Thoracic aorta (tissue), 2 donors: ENCODE data around the gene SPATS2L. TPM values are rescaled to one million over a fixed set of nuclear protein-coding genes. Genes with fewer than 3 reads are reported as not detected.

Source experiments
- ATAC-seq: fragments of 150-250 bp; one replicate; pipeline ENCODE4 v1.8.0; 2017; ENCODE audit warnings: low read depth; ENCODE audit not compliant: insufficient number of reproducible peaks, low FRiP score
- DNase-seq: peaks from one replicate; pipeline ENCODE4 v3.0.0-alpha.2; 2020; ENCODE audit warnings: low spot score
- H3K27ac ChIP-seq, 2 donors: fragments of 200-600 bp; sonication (generic); 1 replicate in 1 of 2; 2 replicates in 1 of 2; pipeline ENCODE4 v1.5.1; 2016; ENCODE audit warnings: mild to moderate bottlenecking in 2 of 2, moderate library complexity in 2 of 2
- H3K27me3 ChIP-seq: fragments of 200-600 bp; sonication (generic); replicated peaks from 2 replicates; pipeline ENCODE4 v1.6.0; 2016; ENCODE audit warnings: mild to moderate bottlenecking; ENCODE audit not compliant: insufficient read depth
- H3K36me3 ChIP-seq: fragments of 200-600 bp; sonication (generic); one replicate; pipeline ENCODE4 v1.5.1; 2016
- H3K4me1 ChIP-seq, 2 donors: fragments of 200-600 bp; sonication (generic); 1 replicate in 1 of 2; 2 replicates in 1 of 2; pipeline versions ENCODE4 v1.5.1 to v1.6.0; 2016; ENCODE audit warnings: low read depth in 2 of 2, mild to moderate bottlenecking in 1 of 2; ENCODE audit not compliant: control insufficient read depth in 1 of 2
- H3K4me3 ChIP-seq: fragments of 200-600 bp; sonication (generic); 2 replicates; pipeline ENCODE4 v1.5.1; 2016; ENCODE audit warnings: mild to moderate bottlenecking
- H3K9me3 ChIP-seq: fragments of 200-600 bp; sonication (generic); 2 replicates; pipeline ENCODE4 v1.5.1; 2016
- CTCF ChIP-seq: fragments of 200-600 bp; sonication (generic); IDR thresholded peaks from one replicate; pipeline ENCODE4 v1.5.1; 2019; ENCODE audit warnings: antibody characterized with exemption
- total RNA-seq, 2 donors: library from RNA; depleted of rRNA; stranded (reverse); fragments of >200 nt; gene quantifications; one replicate each; pipeline versions ENCODE4 v1.1.0 to v1.2.3, GENCODE V29; 2016

The SPATS2L gene
- total RNA-seq, 2 donors from 2014 or later: 47.7 to 90.3 TPM

- no peak for TF ChIP-seq CTCF
- no peaks in the 10 kb centered on the region for H3K9me3 ChIP-seq
- peaks cover 10% of the 10 kb centered on the region for H3K36me3 ChIP-seq
- peaks cover 0 to 14% of the 10 kb centered on the region in 2 donors for H3K4me1 ChIP-seq
- H3K27ac ChIP-seq: no peak overlapping the region
- no peak overlapping the region for H3K4me3 ChIP-seq
- no peaks in the 10 kb centered on the region for H3K27me3 ChIP-seq
- DNase-seq (no peak), ATAC-seq (no peak)
These were observed 161.6 kb downstream of the SPATS2L start for GRCh38 chr2:200467806-200468681.

- no peak overlapping the region for H3K27ac ChIP-seq
- no peak for TF ChIP-seq CTCF
- peaks cover 18% of the 10 kb centered on the region for H3K36me3 ChIP-seq
- ATAC-seq (no peak), DNase-seq (no peak)
- no peaks in the 10 kb centered on the region for H3K9me3 ChIP-seq
- H3K27me3 ChIP-seq: no peaks in the 10 kb centered on the region
- H3K4me3 ChIP-seq: no peak overlapping the region
- peaks cover 0 to 14% of the 10 kb centered on the region in 2 donors for H3K4me1 ChIP-seq
These were observed 163.3 kb downstream of the SPATS2L start for GRCh38 chr2:200469708-200470211.

- TF ChIP-seq CTCF: no peak
- ATAC-seq: no peak
- no peak overlapping the region for H3K27ac ChIP-seq
- H3K27me3 ChIP-seq: no peaks in the 10 kb centered on the region
- no peak overlapping the region for H3K4me3 ChIP-seq
- peaks cover 23% of the 10 kb centered on the region for H3K36me3 ChIP-seq
- peaks cover 0 to 14% of the 10 kb centered on the region in 2 donors for H3K4me1 ChIP-seq
- no peaks in the 10 kb centered on the region for H3K9me3 ChIP-seq
- no peak for DNase-seq
These were observed 163.7 kb downstream of the SPATS2L start for GRCh38 chr2:200470230-200470629.

GRCh38 chr2:200471324-200471848 is 164.9 kb downstream of the SPATS2L start:
- Histone ChIP-seq H3K27me3 (no peaks in the 10 kb centered on the region), H3K9me3 (no peaks in the 10 kb centered on the region), H3K4me3 (no peak overlapping the region), H3K4me1 (peaks cover 0 to 12% of the 10 kb centered on the region in 2 donors), H3K36me3 (peaks cover 25% of the 10 kb centered on the region), H3K27ac (no peak overlapping the region)
- peak; percentile 32 for TF ChIP-seq CTCF
- no peak for DNase-seq
- ATAC-seq: no peak

GRCh38 chr2:200471928-200472645 is 165.6 kb downstream of the SPATS2L start:
- H3K36me3 ChIP-seq: peaks cover 29% of the 10 kb centered on the region
- no peak overlapping the region for H3K4me3 ChIP-seq
- ATAC-seq: no peak
- H3K27ac ChIP-seq: no peak overlapping the region
- no peak for DNase-seq
- TF ChIP-seq CTCF: no peak
- no peaks in the 10 kb centered on the region for H3K27me3 ChIP-seq
- no peaks in the 10 kb centered on the region for H3K9me3 ChIP-seq
- peaks cover 0 to 8% of the 10 kb centered on the region in 2 donors for H3K4me1 ChIP-seq
